NCI-H187 (cell line): ENCODE measurements around the gene KAT6B.

Source experiments
- DNase-seq, 2 experiments: peaks; one replicate each; lab custom pipeline; 2025; lab: John Stamatoyannopoulos, UW

Gene KAT6B

DNA sequence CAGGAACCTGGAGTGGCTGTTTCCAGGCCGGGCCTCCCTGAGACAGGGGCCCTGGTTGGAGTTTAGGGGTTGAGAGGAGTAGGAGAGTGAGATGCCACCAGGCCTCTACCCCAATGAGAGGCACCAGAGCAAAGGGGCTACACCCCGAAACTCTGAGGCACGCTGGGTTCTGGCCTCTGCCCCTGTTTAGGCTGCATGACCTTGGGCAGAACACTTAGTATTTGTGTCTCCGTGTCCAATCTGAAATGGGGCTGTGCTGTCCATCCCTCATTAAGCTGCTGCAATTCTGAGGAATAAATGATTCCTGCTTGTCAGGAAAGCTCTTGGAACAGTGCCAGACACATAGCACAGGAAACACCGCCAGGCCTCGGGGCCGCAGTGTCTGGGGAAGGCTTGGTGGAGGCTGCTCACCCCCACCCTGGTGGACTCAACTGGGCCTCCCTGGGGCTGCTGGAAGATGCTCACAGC lies 244.6 kb downstream of the KAT6B start:
- DNase-seq, result no peak

GRCh38 chr10:75071756-75072155 lies 245.4 kb downstream of the KAT6B start:
- no peak for DNase-seq

GRCh38 chr10:75072727-75073126 lies 246.3 kb downstream of the KAT6B start:
- no peak for DNase-seq

DNA sequence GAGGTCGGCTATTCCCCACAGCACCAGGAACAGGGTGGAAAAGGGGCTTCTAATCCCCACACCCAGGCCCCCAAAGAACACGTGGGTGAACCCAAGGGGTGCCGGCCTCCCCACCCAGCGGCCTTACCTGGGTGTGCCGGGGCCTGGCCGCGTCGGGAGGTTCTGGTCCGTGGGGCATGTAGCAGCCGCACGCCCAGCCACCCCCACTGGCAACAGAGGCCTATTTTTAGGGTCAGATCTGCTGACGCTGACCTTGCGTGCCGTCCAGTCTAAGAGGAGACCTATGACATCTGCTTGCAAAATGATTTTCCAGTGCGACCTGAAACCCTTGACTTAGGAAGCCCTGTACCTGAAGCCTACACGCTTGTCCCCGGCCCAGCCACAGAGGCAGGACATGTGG lies 247.0 kb downstream of the KAT6B start:
- DNase-seq, result no peak

- no peak for DNase-seq
These were observed 248.5 kb downstream of the KAT6B start for GRCh38 chr10:75074711-75075445.

DNA sequence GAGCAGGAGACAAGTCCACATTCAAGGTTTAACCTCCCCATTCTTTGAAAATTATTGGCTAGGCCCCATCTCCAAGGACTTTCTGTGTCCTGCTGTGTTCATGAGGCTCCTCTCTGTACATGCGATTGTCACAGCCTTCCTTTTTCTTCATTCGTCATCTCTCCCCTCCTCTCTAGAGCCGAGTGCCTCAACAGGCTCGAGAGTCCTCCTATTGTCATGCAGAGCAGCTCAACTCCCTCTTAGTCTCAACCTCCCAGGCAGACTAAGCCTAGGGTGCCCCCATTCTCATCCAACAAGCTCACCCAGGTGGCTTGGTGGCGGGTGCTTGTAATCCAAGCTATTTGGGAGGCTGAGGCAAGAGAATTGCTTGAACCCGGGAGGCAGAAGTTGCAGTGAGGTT lies 249.9 kb downstream of the KAT6B start:
- no peak for DNase-seq

DNA sequence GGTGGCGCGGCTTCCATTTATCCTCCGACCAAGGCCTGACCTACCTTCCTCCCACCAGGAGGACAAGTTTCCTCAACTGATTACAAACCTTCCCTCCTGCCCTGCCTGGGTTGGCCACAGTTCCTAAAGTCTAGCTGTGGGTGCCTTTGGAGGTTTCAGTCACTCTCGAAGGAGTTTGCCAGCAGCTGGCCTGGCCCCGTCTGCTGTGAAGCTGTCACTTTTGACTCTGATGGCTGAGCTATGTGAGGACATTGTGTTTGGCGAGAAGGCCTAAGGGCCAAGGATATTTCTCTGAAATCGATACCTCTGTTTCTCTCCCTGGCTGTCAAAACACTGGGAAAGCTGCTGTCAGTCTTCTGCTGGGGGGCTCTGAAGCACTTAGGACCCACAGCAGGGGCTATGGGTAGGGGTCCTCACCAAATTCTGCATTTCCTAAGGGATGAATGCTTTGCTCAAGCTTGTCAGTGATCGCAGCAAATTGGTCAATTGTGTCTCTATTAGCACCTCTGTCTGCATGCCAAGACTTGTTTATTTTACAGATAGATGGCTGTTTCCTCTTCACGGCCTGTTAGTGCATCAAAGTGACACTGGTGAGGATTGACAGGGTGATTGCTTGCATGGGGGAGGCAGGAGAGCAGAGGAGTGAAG lies 253.2 kb downstream of the KAT6B start:
- DNase-seq, result no peak

- DNase-seq, result no peak
These were observed 254.2 kb downstream of the KAT6B start for GRCh38 chr10:75080554-75080953.

- no peak for DNase-seq
These were observed 255.0 kb downstream of the KAT6B start for GRCh38 chr10:75081379-75081778.
